ENCODE measurements around the gene DAAM1. TPM values are rescaled to one million over a fixed set of nuclear protein-coding genes. Genes with fewer than 3 reads are reported as not detected.

Gene DAAM1
- total and polyA plus RNA-seq, 8 donors, result 6.2 to 26.7 (median 16.0) TPM

DNA sequence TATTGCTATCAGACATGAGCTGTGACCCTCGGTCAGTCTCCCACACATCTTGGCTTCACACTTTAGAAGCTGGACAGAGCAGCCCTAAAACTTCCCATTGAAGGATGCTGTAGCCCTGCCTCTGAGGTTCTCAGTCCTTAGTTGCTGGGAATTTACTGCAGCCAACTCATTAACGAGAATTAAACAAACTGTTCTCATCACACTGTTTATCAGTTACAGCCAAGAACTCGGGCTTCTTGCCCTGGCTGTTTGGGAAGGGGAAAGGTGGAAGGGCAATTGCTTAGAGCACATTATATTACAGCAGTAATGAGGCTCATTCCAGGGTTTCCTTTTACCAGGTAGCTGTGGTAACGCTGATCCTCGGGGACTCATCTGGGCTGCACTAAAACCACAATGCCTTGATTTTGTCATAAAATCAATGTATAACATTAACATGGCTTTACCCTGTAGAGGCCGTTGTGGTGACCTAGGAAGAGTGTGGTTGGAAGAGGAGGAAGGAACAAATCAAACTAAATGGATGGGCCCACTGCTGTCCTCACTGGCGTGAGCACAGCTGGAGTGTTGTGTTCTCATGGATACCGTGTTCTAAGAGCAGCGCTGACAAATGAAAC lies 189.6 kb downstream of the DAAM1 start:
- WGBS, 2 donors, result 39 to 40% methylated on average over 9 of the region's 9 CpGs
- no peak for TF ChIP-seq CTCF (IDR thresholded peaks at IDR 0.05)
- no peak overlapping the region for H3K27ac ChIP-seq
- H3K4me3 ChIP-seq, result no peak overlapping the region
- FAIRE-seq (no peak), ATAC-seq (peak in 3 of 4 donors; percentile 36 to 53 (median 46)), DNase-seq (no peak)
- no peaks in the 10 kb centered on the region for H3K9me3 ChIP-seq
- no peaks in the 10 kb centered on the region for H3K27me3 ChIP-seq
- H3K4me1 ChIP-seq, result no peaks in the 10 kb centered on the region
- no peaks in the 10 kb centered on the region for H3K36me3 ChIP-seq
- intact Hi-C loops (cut with DNase I), result no loop called here

GRCh38 chr14:59389936-59390335 lies 201.5 kb downstream of the DAAM1 start:
- DNase-seq (no peak), FAIRE-seq (no peak), ATAC-seq (no peak)
- Histone ChIP-seq H3K27ac (no peak overlapping the region), H3K4me3 (no peak overlapping the region), H3K4me1 (no peaks in the 10 kb centered on the region), H3K36me3 (no peaks in the 10 kb centered on the region), H3K9me3 (no peaks in the 10 kb centered on the region), H3K27me3 (no peaks in the 10 kb centered on the region)
- intact Hi-C loops (cut with DNase I), result no loop called here
- TF ChIP-seq CTCF (IDR thresholded peaks at IDR 0.05), result no peak
- WGBS, 2 donors, result 94 to 97% methylated on average over 1 of the region's 1 CpG

DNA sequence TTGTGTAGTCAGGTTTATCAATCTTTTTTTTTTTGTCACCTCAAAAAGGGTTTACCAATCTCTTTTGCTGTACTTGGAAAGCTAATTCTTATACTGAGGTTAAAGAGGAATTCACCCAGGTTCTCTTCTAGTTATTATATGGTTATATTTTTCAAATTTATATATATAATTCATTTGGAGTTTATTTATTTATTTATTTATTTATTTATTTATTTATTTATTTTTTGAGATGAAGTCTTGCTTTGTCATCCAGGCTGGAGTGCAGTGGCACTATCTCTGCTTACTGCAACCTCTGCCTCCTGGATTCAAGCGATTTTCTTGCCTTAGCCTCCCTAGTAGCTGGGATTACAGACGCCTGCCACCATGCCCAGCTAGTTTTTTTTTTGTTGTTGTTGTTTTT lies 202.9 kb downstream of the DAAM1 start:
- ATAC-seq (no peak), DNase-seq (no peak), FAIRE-seq (no peak)
- no peaks in the 10 kb centered on the region for H3K36me3 ChIP-seq
- H3K27me3 ChIP-seq, result no peaks in the 10 kb centered on the region
- TF ChIP-seq CTCF (IDR thresholded peaks at IDR 0.05), result no peak
- H3K4me1 ChIP-seq, result no peaks in the 10 kb centered on the region
- no peaks in the 10 kb centered on the region for H3K9me3 ChIP-seq
- no peak overlapping the region for H3K4me3 ChIP-seq
- 82 to 96% methylated on average over 2 of the region's 2 CpGs for WGBS, 2 donors
- H3K27ac ChIP-seq, result no peak overlapping the region
- intact Hi-C loops (cut with DNase I), result no loop called here

- TF ChIP-seq CTCF (IDR thresholded peaks at IDR 0.05), result no peak
- intact Hi-C loops (cut with DNase I), result no loop called here
- no peaks in the 10 kb centered on the region for H3K36me3 ChIP-seq
- DNase-seq, result no peak
- no peak for FAIRE-seq
- WGBS, 2 donors, result 79 to 84% methylated on average over 4 of the region's 4 CpGs
- H3K4me1 ChIP-seq, result no peaks in the 10 kb centered on the region
- H3K9me3 ChIP-seq, result no peaks in the 10 kb centered on the region
- no peak overlapping the region for H3K27ac ChIP-seq
- no peak overlapping the region for H3K4me3 ChIP-seq
- no peak for ATAC-seq
- H3K27me3 ChIP-seq, result no peaks in the 10 kb centered on the region
These were observed 205.8 kb downstream of the DAAM1 start for GRCh38 chr14:59394268-59394667.

DNA sequence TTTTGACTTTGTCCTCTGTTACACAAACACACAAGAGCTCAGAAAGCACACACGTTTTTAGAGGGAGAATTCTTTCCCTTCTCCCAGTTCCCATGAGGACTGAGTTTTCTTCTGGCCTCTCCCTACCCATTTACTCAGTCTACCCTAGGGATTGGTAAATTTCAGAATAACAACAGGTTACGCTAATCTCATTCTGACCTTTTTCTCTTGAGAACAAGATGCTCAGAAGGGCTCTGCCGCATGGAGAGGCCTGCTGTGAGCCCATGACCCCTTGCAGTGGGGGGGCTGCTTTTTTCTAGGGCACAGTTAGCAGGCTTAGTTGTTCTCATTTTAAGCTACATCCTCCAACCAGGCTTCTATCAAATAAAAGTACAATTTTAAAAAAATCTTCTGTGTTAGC lies 207.2 kb downstream of the DAAM1 start:
- FAIRE-seq, result no peak
- Histone ChIP-seq H3K4me3 (no peak overlapping the region), H3K27me3 (no peaks in the 10 kb centered on the region), H3K27ac (no peak overlapping the region), H3K9me3 (no peaks in the 10 kb centered on the region), H3K4me1 (no peaks in the 10 kb centered on the region), H3K36me3 (no peaks in the 10 kb centered on the region)
- WGBS, 2 donors, result 74 to 76% methylated on average over 3 of the region's 3 CpGs
- TF ChIP-seq CTCF (IDR thresholded peaks at IDR 0.05), result no peak
- no peak for ATAC-seq
- DNase-seq, result no peak
- intact Hi-C loops (cut with DNase I), result no loop called here
